Measurements from ENCODE around the gene RNF220. TPM values are rescaled to one million over a fixed set of nuclear protein-coding genes. Genes with fewer than 3 reads are reported as not detected.

Gene RNF220
- total and polyA plus RNA-seq, 9 of the 15 experiments (the other 6 are each of a cell fraction or from before 2014, with no cell fraction given) = 5.1 to 117 (median 66.9) TPM

GRCh38 chr1:44631647-44632539 is 226.8 kb downstream of the RNF220 start (continued):
- TF ChIP-seq ATF4 (CRISPR knock-in tag; IDR thresholded peaks at IDR 0.05) = no peak
- TF ChIP-seq CSDE1 (IDR thresholded peaks at IDR 0.05) = no peak
- no peak for TF ChIP-seq ZNF75A (CRISPR knock-in tag; IDR thresholded peaks at IDR 0.05)
- TF ChIP-seq RNF2 (IDR thresholded peaks at IDR 0.05) = no peak; the same call in 1 of the 2 replicates
- no peak for TF ChIP-seq FOXO4 (CRISPR knock-in tag; IDR thresholded peaks at IDR 0.05)
- TF ChIP-seq ZBTB5 (IDR thresholded peaks at IDR 0.05) = no peak
- TF ChIP-seq PHB2 (IDR thresholded peaks at IDR 0.05; ENCODE audit: low read depth) = no peak
- no peak for TF ChIP-seq FOS (IDR thresholded peaks at IDR 0.05; ENCODE audit: extremely low read depth, insufficient read length)
- peak; percentile 72; the same call in 1 of the 2 replicates for TF ChIP-seq HSF4 (CRISPR knock-in tag; IDR thresholded peaks at IDR 0.05; ENCODE audit: borderline replicate concordance)
- peak; percentile 40; the same call in 1 of the 2 replicates for TF ChIP-seq NCOR1 (IDR thresholded peaks at IDR 0.05)
- no peak for TF ChIP-seq SREBF2 (CRISPR knock-in tag; IDR thresholded peaks at IDR 0.05)
- TF ChIP-seq SLC30A9 (CRISPR knock-in tag; IDR thresholded peaks at IDR 0.05) = peak; percentile 52; the same call in 1 of the 2 replicates
- TF ChIP-seq PTTG1 (tag; IDR thresholded peaks at IDR 0.05; ENCODE audit: low read depth) = no peak
- TF ChIP-seq ELK3 (CRISPR knock-in tag; IDR thresholded peaks at IDR 0.05) = no peak
- no peak for TF ChIP-seq MAFK (IDR thresholded peaks at IDR 0.05; ENCODE audit: low read length)
- TF ChIP-seq C11orf30 (IDR thresholded peaks at IDR 0.05; ENCODE audit: low read depth) = peak; percentile 68; the same call in 1 of the 2 replicates
- TF ChIP-seq ZNF124 (CRISPR knock-in tag; IDR thresholded peaks at IDR 0.05) = no peak
- TF ChIP-seq NR2C1 (IDR thresholded peaks at IDR 0.05) = peak; percentile 98
- TF ChIP-seq NR2C1 (tag; IDR thresholded peaks at IDR 0.05) = peak; percentile 99
- peak; percentile 82 for TF ChIP-seq TFAP4 (CRISPR knock-in tag; IDR thresholded peaks at IDR 0.05; ENCODE audit: borderline replicate concordance)
- TF ChIP-seq ZNF224 (CRISPR knock-in tag; IDR thresholded peaks at IDR 0.05) = no peak
- TF ChIP-seq TAF9B (IDR thresholded peaks at IDR 0.05; ENCODE audit: partially characterized antibody) = peak; percentile 70
- no peak for TF ChIP-seq ZNF696 (CRISPR knock-in tag; conservative IDR thresholded peaks at IDR 0.05)
- peak; percentile 85 for TF ChIP-seq RBM22 (IDR thresholded peaks at IDR 0.05; ENCODE audit: low read depth, low read length, poor library complexity, severe bottlenecking)

All from K562 (cell line).